Measurements from ENCODE around the gene ANAPC10.

DNA sequence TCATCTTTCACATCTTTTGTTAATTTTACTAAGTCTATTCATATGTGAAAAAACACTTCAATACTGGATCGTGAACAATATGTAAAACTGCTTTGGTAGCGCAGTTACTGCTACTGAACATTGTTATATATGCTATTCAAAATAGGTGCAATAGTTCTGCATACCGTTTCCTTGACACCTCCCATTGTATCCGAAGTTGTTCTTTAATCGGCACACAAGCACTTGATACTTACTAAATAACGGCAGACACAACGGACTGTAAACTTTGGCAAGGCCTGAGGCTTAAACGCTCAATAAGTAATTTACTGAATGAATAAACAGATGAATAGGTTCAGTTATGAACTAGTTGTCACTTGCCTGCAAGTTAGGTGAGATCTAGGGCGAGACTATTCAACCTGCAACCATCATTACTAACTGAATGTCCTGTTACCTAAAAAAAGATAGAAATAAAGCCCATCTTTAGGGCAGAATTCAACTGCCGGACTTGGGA, 620 bp downstream of the ANAPC10 start:
- TF ChIP-seq, protein P1, sequence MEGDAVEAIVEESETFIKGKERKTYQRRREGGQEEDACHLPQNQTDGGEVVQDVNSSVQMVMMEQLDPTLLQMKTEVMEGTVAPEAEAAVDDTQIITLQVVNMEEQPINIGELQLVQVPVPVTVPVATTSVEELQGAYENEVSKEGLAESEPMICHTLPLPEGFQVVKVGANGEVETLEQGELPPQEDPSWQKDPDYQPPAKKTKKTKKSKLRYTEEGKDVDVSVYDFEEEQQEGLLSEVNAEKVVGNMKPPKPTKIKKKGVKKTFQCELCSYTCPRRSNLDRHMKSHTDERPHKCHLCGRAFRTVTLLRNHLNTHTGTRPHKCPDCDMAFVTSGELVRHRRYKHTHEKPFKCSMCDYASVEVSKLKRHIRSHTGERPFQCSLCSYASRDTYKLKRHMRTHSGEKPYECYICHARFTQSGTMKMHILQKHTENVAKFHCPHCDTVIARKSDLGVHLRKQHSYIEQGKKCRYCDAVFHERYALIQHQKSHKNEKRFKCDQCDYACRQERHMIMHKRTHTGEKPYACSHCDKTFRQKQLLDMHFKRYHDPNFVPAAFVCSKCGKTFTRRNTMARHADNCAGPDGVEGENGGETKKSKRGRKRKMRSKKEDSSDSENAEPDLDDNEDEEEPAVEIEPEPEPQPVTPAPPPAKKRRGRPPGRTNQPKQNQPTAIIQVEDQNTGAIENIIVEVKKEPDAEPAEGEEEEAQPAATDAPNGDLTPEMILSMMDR (IDR thresholded peaks at IDR 0.05): no peak
- no peak for TF ChIP-seq POLR2A (IDR thresholded peaks at IDR 0.05)

All from right lobe of liver (tissue), 4 donors.